B cell (primary cell): ENCODE measurements around the gene NEDD4. TPM values are rescaled to one million over a fixed set of nuclear protein-coding genes. Genes with fewer than 3 reads are reported as not detected.
"Not testable (repeated sequence)": the region's sequence is repeated elsewhere in the genome, so short reads cannot be mapped to it uniquely, and the experiment has no call there.

Experiments used
- ATAC-seq: fragments of 200-7000 bp; cut with Tn5 transposase; one replicate; pipeline ENCODE4 v1.10.0; 2021; ENCODE audit warnings: low read depth, mild to moderate bottlenecking, moderate number of reproducible peaks, moderate library complexity
- CTCF ChIA-PET: fragments of 350-600 bp; sonication (Branson Sonifier 250); formaldehyde crosslinking; loops from one replicate; lab custom pipeline; 2021; ENCODE audit warnings: antibody characterized with exemption, inconsistent platforms; lab: Charles Lee
- POLR2A ChIA-PET: fragments of 350-600 bp; sonication (Branson Sonifier 250); formaldehyde crosslinking; loops from one replicate; lab custom pipeline; 2021; ENCODE audit warnings: antibody characterized with exemption; lab: Charles Lee
- DNase-seq: peaks from one replicate; pipeline ENCODE4 v3.0.0; 2013
- H2AFZ ChIP-seq: 2 replicates; pipeline ENCODE4 v1.6.1; 2012; ENCODE audit warnings: mild to moderate bottlenecking, low read depth, low read length; ENCODE audit not compliant: insufficient read depth, poor library complexity, severe bottlenecking
- H3K27ac ChIP-seq, 2 donors: 1 replicate in 1 of 2; 2 replicates in 1 of 2; pipeline ENCODE4 v1.5.1; 2012 to 2013; ENCODE audit warnings: low read length in 2 of 2, mild to moderate bottlenecking in 2 of 2, moderate library complexity in 1 of 2
- H3K27me3 ChIP-seq, 4 experiments: fragments of 200-600 bp in 1 of 4; sonication (generic) in 1 of 4; replicated peaks in 1 of 4; 1 replicate in 2 of 4; 2 replicates in 2 of 4; pipeline versions ENCODE4 v1.6.1 to v1.7.0; 2013 to 2016; ENCODE audit warnings: low read length in 3 of 4, mild to moderate bottlenecking in 2 of 4, mixed read lengths in 1 of 4, moderate library complexity in 1 of 4; ENCODE audit not compliant: insufficient read depth in 4 of 4, control insufficient read depth in 3 of 4; ENCODE audit errors: control extremely low read depth in 1 of 4
- H3K36me3 ChIP-seq, 2 experiments: replicated peaks in 1 of 2; 1 replicate in 1 of 2; 2 replicates in 1 of 2; pipeline versions ENCODE4 v1.6.1 to v1.7.1; 2013; ENCODE audit warnings: low read length in 1 of 2; ENCODE audit not compliant: insufficient read depth in 2 of 2, control insufficient read depth in 1 of 2; ENCODE audit errors: control extremely low read depth in 1 of 2, extremely low read depth in 1 of 2
- H3K4me1 ChIP-seq, 2 donors: fragments of 200-600 bp in 1 of 2; sonication (generic) in 1 of 2; 1 replicate in 1 of 2; 2 replicates in 1 of 2; pipeline versions ENCODE4 v1.5.1 to v1.6.1; 2013 to 2017; ENCODE audit warnings: low read length in 2 of 2; ENCODE audit not compliant: control insufficient read depth in 2 of 2, insufficient read depth in 2 of 2
- H3K4me2 ChIP-seq: replicated peaks from 2 replicates; pipeline ENCODE3; 2012; ENCODE audit warnings: mild to moderate bottlenecking, low read depth, low read length; ENCODE audit not compliant: poor library complexity, severe bottlenecking
- H3K4me3 ChIP-seq, 5 experiments: fragments of 200-600 bp in 1 of 5; sonication (generic) in 1 of 5; 1 replicate in 3 of 5; 2 replicates in 2 of 5; pipeline versions ENCODE4 v1.5.1 to v1.7.0; 2011 to 2016; ENCODE audit warnings: low read length in 4 of 5, mild to moderate bottlenecking in 4 of 5, low read depth in 2 of 5, control low read depth in 1 of 5, moderate library complexity in 1 of 5; ENCODE audit not compliant: insufficient read depth in 1 of 5; ENCODE audit errors: control extremely low read depth in 1 of 5, extremely low read depth in 1 of 5
- H3K79me2 ChIP-seq: fragments of 200-600 bp; sonication (generic); one replicate; pipeline ENCODE4 v1.6.0; 2016; ENCODE audit warnings: low read length; ENCODE audit not compliant: control insufficient read depth, insufficient read depth
- H3K9ac ChIP-seq: fragments of 200-600 bp; sonication (generic); 2 replicates; pipeline ENCODE4 v1.6.1; 2017; ENCODE audit warnings: mild to moderate bottlenecking, low read length, moderate library complexity
- H3K9me3 ChIP-seq, 3 donors: one replicate each; pipeline versions ENCODE4 v1.6.1 to v1.7.1; 2013; ENCODE audit warnings: low read length in 2 of 3; ENCODE audit not compliant: control insufficient read depth in 2 of 3, insufficient read depth in 1 of 3; ENCODE audit errors: control extremely low read depth in 1 of 3
- H4K20me1 ChIP-seq: 2 replicates; pipeline ENCODE4 v1.6.0; 2012; ENCODE audit warnings: mild to moderate bottlenecking, low read length; ENCODE audit not compliant: insufficient read depth, control insufficient read depth, poor library complexity, severe bottlenecking
- H3K27ac Mint-ChIP-seq: one replicate; pipeline ENCODE4 v1.8.0; 2021; ENCODE audit warnings: mixed read lengths
- H3K27me3 Mint-ChIP-seq: one replicate; pipeline ENCODE4 v1.8.0; 2021; ENCODE audit warnings: mixed read lengths
- H3K4me1 Mint-ChIP-seq: one replicate; pipeline ENCODE4 v1.8.0; 2021; ENCODE audit warnings: mixed read lengths
- H3K4me3 Mint-ChIP-seq: one replicate; pipeline ENCODE4 v1.8.0; 2021; ENCODE audit warnings: mixed read lengths
- H3K9me3 Mint-ChIP-seq: one replicate; pipeline ENCODE4 v1.8.0; 2022; ENCODE audit warnings: mixed read lengths; ENCODE audit not compliant: insufficient read depth
- EZH2 ChIP-seq: IDR thresholded peaks from 2 replicates; pipeline ENCODE4 v1.6.1; 2012; ENCODE audit warnings: borderline replicate concordance, low read depth, mild to moderate bottlenecking, moderate library complexity, low read length; ENCODE audit not compliant: insufficient read depth, poor library complexity, severe bottlenecking
- WGBS: methylation state at CpG from one replicate; pipeline ENCODE4 v1.1.5; 2013; ENCODE audit warnings: missing lambda C conversion rate; ENCODE audit not compliant: insufficient coverage; 5-methylcytosine and 5-hydroxymethylcytosine counted together
- intact Hi-C: fragments of 100-400 bp; cut with micrococcal nuclease; formaldehyde crosslinking; loops from one replicate; pipeline ENCODE4 v1.10.0; 2022
- polyA plus RNA-seq: library from polyadenylated mRNA; depleted of rRNA; stranded (reverse); fragments of >200 nt; gene quantifications from 2 replicates; pipeline ENCODE4 v1.2.3, GENCODE V29; 2012
- total RNA-seq, 2 donors: library from RNA; stranded (reverse); fragments of 120-200 nt in 1 of 2; gene quantifications; 1 replicate in 1 of 2; 2 replicates in 1 of 2; pipeline versions ENCODE4 v1.2.3 to v1.2.4, GENCODE V29; 2013 to 2022
- TF ChIP-seq, protein P1 (sequence below): fragments of 200-600 bp; IDR thresholded peaks from one replicate; pipeline ENCODE4 v1.8.0; 2022; ENCODE audit warnings: antibody characterized with exemption, mild to moderate bottlenecking

The NEDD4 gene
- total and polyA plus RNA-seq, 2 donors (not counting 1 experiment from before 2014, with no cell fraction given): 0.03 to 2.3 TPM

- no peaks in the 10 kb centered on the region for H4K20me1 ChIP-seq
- H3K4me1 ChIP-seq: no peaks in the 10 kb centered on the region
- DNase-seq (no peak), ATAC-seq (no peak)
- no peak overlapping the region for H3K4me3 ChIP-seq
- H3K4me1 Mint-ChIP-seq: no peaks in the 10 kb centered on the region
- no peaks in the 10 kb centered on the region for H3K27me3 Mint-ChIP-seq
- TF ChIP-seq, protein P1, sequence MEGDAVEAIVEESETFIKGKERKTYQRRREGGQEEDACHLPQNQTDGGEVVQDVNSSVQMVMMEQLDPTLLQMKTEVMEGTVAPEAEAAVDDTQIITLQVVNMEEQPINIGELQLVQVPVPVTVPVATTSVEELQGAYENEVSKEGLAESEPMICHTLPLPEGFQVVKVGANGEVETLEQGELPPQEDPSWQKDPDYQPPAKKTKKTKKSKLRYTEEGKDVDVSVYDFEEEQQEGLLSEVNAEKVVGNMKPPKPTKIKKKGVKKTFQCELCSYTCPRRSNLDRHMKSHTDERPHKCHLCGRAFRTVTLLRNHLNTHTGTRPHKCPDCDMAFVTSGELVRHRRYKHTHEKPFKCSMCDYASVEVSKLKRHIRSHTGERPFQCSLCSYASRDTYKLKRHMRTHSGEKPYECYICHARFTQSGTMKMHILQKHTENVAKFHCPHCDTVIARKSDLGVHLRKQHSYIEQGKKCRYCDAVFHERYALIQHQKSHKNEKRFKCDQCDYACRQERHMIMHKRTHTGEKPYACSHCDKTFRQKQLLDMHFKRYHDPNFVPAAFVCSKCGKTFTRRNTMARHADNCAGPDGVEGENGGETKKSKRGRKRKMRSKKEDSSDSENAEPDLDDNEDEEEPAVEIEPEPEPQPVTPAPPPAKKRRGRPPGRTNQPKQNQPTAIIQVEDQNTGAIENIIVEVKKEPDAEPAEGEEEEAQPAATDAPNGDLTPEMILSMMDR: no peak
- no peak for TF ChIP-seq EZH2
- ChIA-PET POLR2A (no interaction called here), CTCF (no interaction called here)
- H3K9ac ChIP-seq: no peak overlapping the region
- no peak overlapping the region for H3K4me2 ChIP-seq
- H3K36me3 ChIP-seq: no peaks in the 10 kb centered on the region
- H3K79me2 ChIP-seq: no peaks in the 10 kb centered on the region
- no peak overlapping the region for H3K4me3 Mint-ChIP-seq
- no peaks in the 10 kb centered on the region for H3K9me3 ChIP-seq
- no peaks in the 10 kb centered on the region for H3K27me3 ChIP-seq
- no peak overlapping the region for H3K27ac ChIP-seq
- no peaks in the 10 kb centered on the region for H3K9me3 Mint-ChIP-seq
- intact Hi-C loops: no loop called here
- WGBS: no CpG with 5 or more reads among the region's 2 CpGs
- H2AFZ ChIP-seq: no peak overlapping the region
- H3K27ac Mint-ChIP-seq: no peak overlapping the region
Measured at GRCh38 chr15:55869660-55870059, 123.8 kb downstream of the NEDD4 start.

GRCh38 chr15:55868707-55869106 lies 124.7 kb downstream of the NEDD4 start:
- DNase-seq (no peak), ATAC-seq (no peak)
- Histone ChIP-seq H3K27me3 (no peaks in the 10 kb centered on the region), H2AFZ (no peak overlapping the region), H3K4me2 (no peak overlapping the region), H3K36me3 (no peaks in the 10 kb centered on the region), H3K79me2 (no peaks in the 10 kb centered on the region), H4K20me1 (no peaks in the 10 kb centered on the region), H3K9me3 (no peaks in the 10 kb centered on the region), H3K27ac (no peak overlapping the region), H3K9ac (no peak overlapping the region), H3K4me1 (no peaks in the 10 kb centered on the region), H3K4me3 (no peak overlapping the region)
- TF ChIP-seq EZH2: no peak
- TF ChIP-seq, protein P1: no peak
- no peaks in the 10 kb centered on the region for H3K4me1 Mint-ChIP-seq
- POLR2A ChIA-PET: no interaction called here
- CTCF ChIA-PET: no interaction called here
- WGBS: 81% methylated on average over 3 of the region's 3 CpGs
- intact Hi-C loops: no loop called here
- no peaks in the 10 kb centered on the region for H3K9me3 Mint-ChIP-seq
- H3K4me3 Mint-ChIP-seq: no peak overlapping the region
- no peak overlapping the region for H3K27ac Mint-ChIP-seq
- no peaks in the 10 kb centered on the region for H3K27me3 Mint-ChIP-seq

- CTCF ChIA-PET: interaction anchor here (0.6 to 1.3 kb wide), 2 partner anchors 22 to 58 kb away, joined by 3 read pairs; no protein-coding TSS in a partner anchor
- H3K4me1 Mint-ChIP-seq, H3K27me3 ChIP-seq, H3K9me3 ChIP-seq, H3K4me3 ChIP-seq, H3K4me1 ChIP-seq, H3K9me3 Mint-ChIP-seq, POLR2A ChIA-PET, ATAC-seq, DNase-seq, H3K4me3 Mint-ChIP-seq, H3K79me2 ChIP-seq, H3K27ac ChIP-seq, H3K27me3 Mint-ChIP-seq, H4K20me1 ChIP-seq, H2AFZ ChIP-seq, H3K9ac ChIP-seq, H3K27ac Mint-ChIP-seq, H3K4me2 ChIP-seq, intact Hi-C loops, H3K36me3 ChIP-seq: not testable (repeated sequence)
- WGBS: no CpG with 5 or more reads among the region's 4 CpGs
Measured at GRCh38 chr15:55868291-55868690, 125.1 kb downstream of the NEDD4 start.
